ENCODE data around the gene FOXO3. TPM values are rescaled to one million over a fixed set of nuclear protein-coding genes. Genes with fewer than 3 reads are reported as not detected.

FOXO3 gene
- total and polyA plus RNA-seq, 2 donors (not counting 1 experiment from before 2014, with no cell fraction given): 49.5 to 63.9 TPM

GRCh38 chr6:108710551-108710950, 149.8 kb downstream of the FOXO3 start:
- Histone ChIP-seq H3K36me3 (ENCODE audit: control insufficient read depth, insufficient read depth, low read length) (no peaks in the 10 kb centered on the region), H3K4me1 (ENCODE audit: control insufficient read depth, extremely low read depth, insufficient read depth, low read length) (peaks cover 7% of the 10 kb centered on the region), H3K4me3 (replicated peaks in 1 of 4; ENCODE audit: control extremely low read depth in 1 of 4, insufficient read depth in 1 of 4, low read depth in 3 of 4, low read length in 4 of 4) (no peak overlapping the region), H3K79me2 (ENCODE audit: control insufficient read depth, insufficient read depth, low read length) (no peaks in the 10 kb centered on the region), H3K27me3 (ENCODE audit: control insufficient read depth, insufficient read depth, low read length) (no peaks in the 10 kb centered on the region), H3K4me2 (ENCODE audit: extremely low read depth, insufficient read depth, low read length) (no peak overlapping the region), H3K9ac (ENCODE audit: insufficient read depth, low read length) (no peak overlapping the region), H3K9me3 (ENCODE audit: control insufficient read depth, insufficient read depth, low read depth, low read length) (no peaks in the 10 kb centered on the region), H3K27ac (ENCODE audit: insufficient read depth, low read length) (no peak overlapping the region), H2AFZ (ENCODE audit: low read length) (no peak overlapping the region), H4K20me1 (ENCODE audit: control insufficient read depth, extremely low read depth, insufficient read depth, low read length) (no peaks in the 10 kb centered on the region)
- no peak for DNase-seq (ENCODE audit: low read depth in 2 of 2)
- TF ChIP-seq EZH2 (IDR thresholded peaks at IDR 0.05; ENCODE audit: low read length, missing control alignments) (no peak), CTCF (conservative IDR thresholded peaks at IDR 0.05 in 1 of 2, IDR thresholded peaks at IDR 0.05 in 1 of 2; ENCODE audit: low read depth in 1 of 2, low read length in 2 of 2) (no peak)

- Histone ChIP-seq H3K4me3 (replicated peaks in 1 of 4; ENCODE audit: control extremely low read depth in 1 of 4, insufficient read depth in 1 of 4, low read depth in 3 of 4, low read length in 4 of 4) (no peak overlapping the region), H3K4me1 (ENCODE audit: control insufficient read depth, extremely low read depth, insufficient read depth, low read length) (peaks cover 7% of the 10 kb centered on the region), H3K9ac (ENCODE audit: insufficient read depth, low read length) (no peak overlapping the region), H3K27ac (ENCODE audit: insufficient read depth, low read length) (no peak overlapping the region), H3K27me3 (ENCODE audit: control insufficient read depth, insufficient read depth, low read length) (no peaks in the 10 kb centered on the region), H2AFZ (ENCODE audit: low read length) (no peak overlapping the region), H4K20me1 (ENCODE audit: control insufficient read depth, extremely low read depth, insufficient read depth, low read length) (no peaks in the 10 kb centered on the region), H3K36me3 (ENCODE audit: control insufficient read depth, insufficient read depth, low read length) (no peaks in the 10 kb centered on the region), H3K79me2 (ENCODE audit: control insufficient read depth, insufficient read depth, low read length) (no peaks in the 10 kb centered on the region), H3K4me2 (ENCODE audit: extremely low read depth, insufficient read depth, low read length) (no peak overlapping the region), H3K9me3 (ENCODE audit: control insufficient read depth, insufficient read depth, low read depth, low read length) (no peaks in the 10 kb centered on the region)
- TF ChIP-seq CTCF (conservative IDR thresholded peaks at IDR 0.05 in 1 of 2, IDR thresholded peaks at IDR 0.05 in 1 of 2; ENCODE audit: low read depth in 1 of 2, low read length in 2 of 2) (no peak), EZH2 (IDR thresholded peaks at IDR 0.05; ENCODE audit: low read length, missing control alignments) (no peak)
- DNase-seq (ENCODE audit: low read depth in 2 of 2): no peak
These were observed 150.4 kb downstream of the FOXO3 start for GRCh38 chr6:108711071-108711470.

- Histone ChIP-seq H2AFZ (ENCODE audit: low read length) (no peak overlapping the region), H4K20me1 (ENCODE audit: control insufficient read depth, extremely low read depth, insufficient read depth, low read length) (no peaks in the 10 kb centered on the region), H3K27ac (ENCODE audit: insufficient read depth, low read length) (no peak overlapping the region), H3K9ac (ENCODE audit: insufficient read depth, low read length) (no peak overlapping the region), H3K79me2 (ENCODE audit: control insufficient read depth, insufficient read depth, low read length) (no peaks in the 10 kb centered on the region), H3K4me3 (replicated peaks in 1 of 4; ENCODE audit: control extremely low read depth in 1 of 4, insufficient read depth in 1 of 4, low read depth in 3 of 4, low read length in 4 of 4) (no peak overlapping the region), H3K4me1 (ENCODE audit: control insufficient read depth, extremely low read depth, insufficient read depth, low read length) (peaks cover 7% of the 10 kb centered on the region), H3K36me3 (ENCODE audit: control insufficient read depth, insufficient read depth, low read length) (no peaks in the 10 kb centered on the region), H3K4me2 (ENCODE audit: extremely low read depth, insufficient read depth, low read length) (no peak overlapping the region), H3K9me3 (ENCODE audit: control insufficient read depth, insufficient read depth, low read depth, low read length) (no peaks in the 10 kb centered on the region), H3K27me3 (ENCODE audit: control insufficient read depth, insufficient read depth, low read length) (no peaks in the 10 kb centered on the region)
- TF ChIP-seq CTCF (conservative IDR thresholded peaks at IDR 0.05 in 1 of 2, IDR thresholded peaks at IDR 0.05 in 1 of 2; ENCODE audit: low read depth in 1 of 2, low read length in 2 of 2) (no peak), EZH2 (IDR thresholded peaks at IDR 0.05; ENCODE audit: low read length, missing control alignments) (no peak)
- DNase-seq (ENCODE audit: low read depth in 2 of 2): peak in 1 of 2 donors; percentile 32
These were observed 151.1 kb downstream of the FOXO3 start for GRCh38 chr6:108711826-108712225.
